Neural progenitor cell (in vitro differentiated cells): ENCODE data around the gene BIRC6. TPM values are rescaled to one million over a fixed set of nuclear protein-coding genes. Genes with fewer than 3 reads are reported as not detected.

Source experiments
- DNase-seq: peaks from one replicate; pipeline ENCODE4 v3.0.0-alpha.2; 2016; ENCODE audit warnings: low spot score
- H2AFZ ChIP-seq: fragments of 200-600 bp; sonication (generic); replicated peaks from 2 replicates; pipeline ENCODE4 v1.6.1; 2016; ENCODE audit warnings: antibody characterized with exemption
- H3F3A ChIP-seq: fragments of 200-600 bp; sonication (generic); 2 replicates; pipeline ENCODE4 v1.6.1; 2016; ENCODE audit warnings: antibody characterized with exemption, low read depth
- H3K27ac ChIP-seq: fragments of 200-600 bp; sonication (generic); 2 replicates; pipeline ENCODE4 v1.5.1; 2016; ENCODE audit warnings: mild to moderate bottlenecking
- H3K27me3 ChIP-seq: fragments of 200-600 bp; sonication (generic); 2 replicates; pipeline ENCODE4 v1.6.1; 2016; ENCODE audit warnings: mild to moderate bottlenecking, moderate library complexity
- H3K36me3 ChIP-seq: fragments of 200-600 bp; sonication (generic); 2 replicates; pipeline ENCODE4 v1.5.1; 2016
- H3K4me1 ChIP-seq: fragments of 200-600 bp; sonication (generic); 2 replicates; pipeline ENCODE4 v1.6.1; 2016; ENCODE audit warnings: mixed run types
- H3K4me2 ChIP-seq: fragments of 200-600 bp; sonication (generic); 2 replicates; pipeline ENCODE4 v1.6.1; 2016
- H3K4me3 ChIP-seq: fragments of 200-600 bp; sonication (generic); 2 replicates; pipeline ENCODE4 v1.5.1; 2016
- H3K79me2 ChIP-seq: fragments of 200-600 bp; sonication (generic); 2 replicates; pipeline ENCODE4 v1.6.1; 2016; ENCODE audit warnings: low read depth
- H3K9ac ChIP-seq: fragments of 200-600 bp; sonication (generic); 2 replicates; pipeline ENCODE4 v1.6.1; 2016
- H3K9me3 ChIP-seq: fragments of 200-600 bp; sonication (generic); 2 replicates; pipeline ENCODE4 v1.5.1; 2016; ENCODE audit warnings: low read depth
- H4K20me1 ChIP-seq: fragments of 200-600 bp; sonication (generic); 2 replicates; pipeline ENCODE4 v1.6.1; 2016; ENCODE audit warnings: low read depth
- H3K27ac Mint-ChIP-seq: 3 replicates; pipeline ENCODE4 v1.8.0; 2021; ENCODE audit warnings: mixed read lengths
- H3K27me3 Mint-ChIP-seq: 2 replicates; pipeline ENCODE4 v1.8.0; 2022; ENCODE audit warnings: low read depth, mild to moderate bottlenecking, inconsistent platforms, moderate library complexity, mixed read lengths; ENCODE audit not compliant: insufficient read depth
- H3K36me3 Mint-ChIP-seq: 3 replicates; pipeline ENCODE4 v1.8.0; 2021; ENCODE audit warnings: mixed read lengths
- H3K4me1 Mint-ChIP-seq: 3 replicates; pipeline ENCODE4 v1.8.0; 2021; ENCODE audit warnings: mixed read lengths
- H3K4me3 Mint-ChIP-seq: 3 replicates; pipeline ENCODE4 v1.8.0; 2021; ENCODE audit warnings: mild to moderate bottlenecking, moderate library complexity, mixed read lengths
- H3K9me3 Mint-ChIP-seq: 3 replicates; pipeline ENCODE4 v1.8.0; 2020; ENCODE audit warnings: mixed read lengths
- EZH2 ChIP-seq: fragments of 200-600 bp; sonication (generic); IDR thresholded peaks from 2 replicates; pipeline ENCODE4 v1.6.1; 2017; ENCODE audit warnings: antibody characterized with exemption, mild to moderate bottlenecking, moderate library complexity
- EZH2phosphoT487 ChIP-seq: fragments of 200-600 bp; sonication (generic); IDR thresholded peaks from 2 replicates; pipeline ENCODE4 v1.6.1; 2017; ENCODE audit warnings: antibody characterized with exemption
- total RNA-seq: library from RNA; depleted of rRNA; stranded (reverse); fragments of >200 nt; gene quantifications from 2 replicates; pipeline ENCODE4 v1.2.3, GENCODE V29; 2015; ENCODE audit warnings: low replicate concordance
- TF ChIP-seq, protein P1 (sequence below): fragments of 200-600 bp; sonication (generic); IDR thresholded peaks from 2 replicates; pipeline ENCODE4 v1.5.1; 2017; ENCODE audit warnings: antibody characterized with exemption, mild to moderate bottlenecking

Gene BIRC6
- total RNA-seq, 1 donor from 2014 or later: 105 TPM

DNA sequence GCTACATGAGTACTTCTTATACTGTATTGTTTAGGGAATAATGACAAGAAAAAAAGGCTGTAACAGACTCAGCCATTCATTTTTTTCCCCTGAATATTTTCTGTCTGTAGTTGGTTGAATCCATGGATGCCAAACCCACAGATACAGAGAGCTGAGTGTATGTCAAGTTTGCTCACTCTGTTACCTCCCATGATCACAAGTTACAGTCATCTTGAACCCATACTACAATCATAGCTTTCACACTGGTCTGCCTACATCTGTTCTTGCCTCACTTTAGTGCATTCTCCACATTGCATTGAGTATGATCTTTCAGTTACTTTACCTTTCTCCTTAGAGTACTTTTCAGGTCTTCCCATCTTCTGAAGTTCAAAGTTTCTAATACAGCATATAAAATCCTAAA is 94.0 kb downstream of the BIRC6 start:
- no peaks in the 10 kb centered on the region for H3K79me2 ChIP-seq
- H2AFZ ChIP-seq: no peak overlapping the region
- H3K4me2 ChIP-seq: no peak overlapping the region
- H3F3A ChIP-seq: no peaks in the 10 kb centered on the region
- H3K9me3 ChIP-seq: no peaks in the 10 kb centered on the region
- Mint-ChIP-seq H3K27me3 (no peaks in the 10 kb centered on the region), H3K36me3 (peaks cover 21% of the 10 kb centered on the region), H3K4me1 (peaks cover 4% of the 10 kb centered on the region), H3K9me3 (no peaks in the 10 kb centered on the region), H3K27ac (no peak overlapping the region), H3K4me3 (no peak overlapping the region)
- H3K4me1 ChIP-seq: no peaks in the 10 kb centered on the region
- H3K36me3 ChIP-seq: peaks cover 7% of the 10 kb centered on the region
- TF ChIP-seq EZH2phosphoT487 (no peak), EZH2 (no peak)
- TF ChIP-seq, protein P1, sequence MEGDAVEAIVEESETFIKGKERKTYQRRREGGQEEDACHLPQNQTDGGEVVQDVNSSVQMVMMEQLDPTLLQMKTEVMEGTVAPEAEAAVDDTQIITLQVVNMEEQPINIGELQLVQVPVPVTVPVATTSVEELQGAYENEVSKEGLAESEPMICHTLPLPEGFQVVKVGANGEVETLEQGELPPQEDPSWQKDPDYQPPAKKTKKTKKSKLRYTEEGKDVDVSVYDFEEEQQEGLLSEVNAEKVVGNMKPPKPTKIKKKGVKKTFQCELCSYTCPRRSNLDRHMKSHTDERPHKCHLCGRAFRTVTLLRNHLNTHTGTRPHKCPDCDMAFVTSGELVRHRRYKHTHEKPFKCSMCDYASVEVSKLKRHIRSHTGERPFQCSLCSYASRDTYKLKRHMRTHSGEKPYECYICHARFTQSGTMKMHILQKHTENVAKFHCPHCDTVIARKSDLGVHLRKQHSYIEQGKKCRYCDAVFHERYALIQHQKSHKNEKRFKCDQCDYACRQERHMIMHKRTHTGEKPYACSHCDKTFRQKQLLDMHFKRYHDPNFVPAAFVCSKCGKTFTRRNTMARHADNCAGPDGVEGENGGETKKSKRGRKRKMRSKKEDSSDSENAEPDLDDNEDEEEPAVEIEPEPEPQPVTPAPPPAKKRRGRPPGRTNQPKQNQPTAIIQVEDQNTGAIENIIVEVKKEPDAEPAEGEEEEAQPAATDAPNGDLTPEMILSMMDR: no peak
- DNase-seq: no peak
- H3K27ac ChIP-seq: no peak overlapping the region
- no peak overlapping the region for H3K4me3 ChIP-seq
- H4K20me1 ChIP-seq: no peaks in the 10 kb centered on the region
- no peaks in the 10 kb centered on the region for H3K27me3 ChIP-seq
- H3K9ac ChIP-seq: no peak overlapping the region

DNA sequence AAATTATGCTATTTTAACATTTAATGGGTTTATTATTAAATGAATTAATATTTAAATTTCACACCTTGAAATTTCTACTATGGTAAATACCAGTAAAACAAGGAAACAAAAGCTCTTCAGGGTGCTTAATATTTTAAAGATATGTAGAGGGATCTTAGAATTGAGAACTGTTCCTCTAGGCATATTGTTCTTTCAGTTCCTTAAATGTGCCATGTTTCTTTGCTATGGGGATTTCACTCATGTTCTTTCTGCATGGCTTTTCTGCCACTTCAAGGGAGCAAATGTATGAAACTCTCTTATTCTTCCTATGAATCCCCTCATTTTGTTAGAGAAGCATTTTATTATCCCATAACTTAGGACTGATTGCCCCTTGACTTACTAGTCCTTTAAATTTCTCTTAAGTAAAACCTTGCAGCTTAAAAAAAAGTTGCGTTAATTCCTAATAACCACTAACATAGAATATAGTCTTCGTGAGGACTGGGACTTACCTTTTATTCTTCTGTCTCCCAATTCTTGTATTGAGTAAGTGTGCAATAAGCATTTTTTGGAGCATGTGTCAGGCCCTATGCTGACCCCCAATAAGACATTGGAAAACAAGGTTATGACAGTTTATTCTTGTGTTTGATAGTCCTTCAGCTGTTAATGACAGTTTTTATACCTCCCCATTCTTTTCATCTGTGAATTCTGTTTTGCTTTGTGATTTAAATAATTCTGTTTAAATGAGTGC is 95.7 kb downstream of the BIRC6 start:
- H4K20me1 ChIP-seq: no peaks in the 10 kb centered on the region
- no peaks in the 10 kb centered on the region for H3K79me2 ChIP-seq
- H3K27me3 Mint-ChIP-seq: no peaks in the 10 kb centered on the region
- H3K9me3 ChIP-seq: no peaks in the 10 kb centered on the region
- H3K27me3 ChIP-seq: no peaks in the 10 kb centered on the region
- peaks cover 7% of the 10 kb centered on the region for H3K36me3 ChIP-seq
- no peak for TF ChIP-seq EZH2phosphoT487
- TF ChIP-seq, protein P1: no peak
- no peak for TF ChIP-seq EZH2
- no peaks in the 10 kb centered on the region for H3K4me1 Mint-ChIP-seq
- DNase-seq: no peak
- H3K4me3 Mint-ChIP-seq: no peak overlapping the region
- no peak overlapping the region for H3K4me2 ChIP-seq
- H3K4me3 ChIP-seq: no peak overlapping the region
- H3K36me3 Mint-ChIP-seq: peaks cover 23% of the 10 kb centered on the region
- H3K27ac ChIP-seq: no peak overlapping the region
- H3K9ac ChIP-seq: no peak overlapping the region
- no peaks in the 10 kb centered on the region for H3K9me3 Mint-ChIP-seq
- no peaks in the 10 kb centered on the region for H3K4me1 ChIP-seq
- H3F3A ChIP-seq: no peaks in the 10 kb centered on the region
- no peak overlapping the region for H2AFZ ChIP-seq
- no peak overlapping the region for H3K27ac Mint-ChIP-seq

DNA sequence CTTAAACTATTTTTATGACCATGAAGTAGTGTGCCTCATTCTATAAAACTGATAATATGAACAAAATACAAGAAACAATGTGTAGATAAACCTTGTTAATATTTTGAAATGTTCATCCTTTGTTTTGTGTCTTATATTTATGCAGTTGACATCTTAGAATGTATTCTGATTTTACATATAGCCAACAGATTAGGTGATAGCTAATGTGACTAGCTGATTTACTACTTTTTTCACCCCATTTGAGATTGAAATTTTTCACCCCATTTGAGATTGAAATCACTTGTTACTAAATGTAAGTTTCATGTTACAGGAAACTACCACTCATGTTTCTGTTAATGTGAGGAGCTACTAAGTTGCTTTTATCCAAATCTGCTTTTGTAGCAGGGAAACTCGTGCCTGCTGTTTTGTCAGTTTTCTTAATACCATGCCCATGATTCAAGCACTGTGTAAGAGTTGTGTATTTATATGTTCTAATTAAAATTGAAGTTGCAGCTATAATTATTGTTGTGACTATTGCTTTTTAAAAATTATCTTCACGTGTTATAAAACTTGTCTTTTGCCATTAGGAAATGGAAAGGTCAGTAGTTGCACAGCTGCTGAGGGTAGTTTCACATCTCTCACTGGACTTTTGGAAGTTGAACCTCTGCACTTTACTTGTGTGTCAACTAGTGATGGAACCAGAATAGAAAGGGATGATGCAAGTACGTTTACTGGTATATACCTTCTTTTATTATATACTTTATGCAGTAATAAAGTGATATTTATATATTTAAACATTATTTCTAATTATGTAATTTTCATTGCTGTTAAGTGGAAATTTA is 96.6 kb downstream of the BIRC6 start:
- TF ChIP-seq EZH2phosphoT487 (no peak), EZH2 (no peak)
- TF ChIP-seq, protein P1: no peak
- Mint-ChIP-seq H3K27ac (no peak overlapping the region), H3K4me3 (no peak overlapping the region), H3K4me1 (no peaks in the 10 kb centered on the region), H3K36me3 (peaks cover 28% of the 10 kb centered on the region), H3K27me3 (no peaks in the 10 kb centered on the region), H3K9me3 (no peaks in the 10 kb centered on the region)
- DNase-seq: no peak
- peaks cover under 1% of the 10 kb centered on the region for H3F3A ChIP-seq
- H4K20me1 ChIP-seq: no peaks in the 10 kb centered on the region
- no peaks in the 10 kb centered on the region for H3K79me2 ChIP-seq
- H3K9ac ChIP-seq: no peak overlapping the region
- no peaks in the 10 kb centered on the region for H3K27me3 ChIP-seq
- H2AFZ ChIP-seq: no peak overlapping the region
- H3K27ac ChIP-seq: no peak overlapping the region
- H3K4me3 ChIP-seq: no peak overlapping the region
- no peaks in the 10 kb centered on the region for H3K4me1 ChIP-seq
- H3K4me2 ChIP-seq: no peak overlapping the region
- H3K9me3 ChIP-seq: no peaks in the 10 kb centered on the region
- peaks cover 7% of the 10 kb centered on the region for H3K36me3 ChIP-seq
